Coronary artery (tissue), 2 donors: Measurements from ENCODE around the gene UBL4B.

Experiments used
- DNase-seq: peaks from one replicate; pipeline ENCODE4 v3.0.0-alpha.2; 2017; ENCODE audit warnings: low spot score
- H3K27ac ChIP-seq, 2 donors: fragments of 200-600 bp; sonication (generic); one replicate each; pipeline ENCODE4 v1.5.1; 2016 to 2019
- H3K4me3 ChIP-seq: fragments of 200-600 bp; sonication (generic); 2 replicates; pipeline ENCODE4 v1.5.1; 2016; ENCODE audit warnings: mild to moderate bottlenecking, moderate library complexity
- TF ChIP-seq, protein P1 (sequence below): fragments of 200-600 bp; sonication (generic); IDR thresholded peaks from one replicate; pipeline ENCODE4 v1.5.1; 2019; ENCODE audit warnings: antibody characterized with exemption

Gene UBL4B

DNA sequence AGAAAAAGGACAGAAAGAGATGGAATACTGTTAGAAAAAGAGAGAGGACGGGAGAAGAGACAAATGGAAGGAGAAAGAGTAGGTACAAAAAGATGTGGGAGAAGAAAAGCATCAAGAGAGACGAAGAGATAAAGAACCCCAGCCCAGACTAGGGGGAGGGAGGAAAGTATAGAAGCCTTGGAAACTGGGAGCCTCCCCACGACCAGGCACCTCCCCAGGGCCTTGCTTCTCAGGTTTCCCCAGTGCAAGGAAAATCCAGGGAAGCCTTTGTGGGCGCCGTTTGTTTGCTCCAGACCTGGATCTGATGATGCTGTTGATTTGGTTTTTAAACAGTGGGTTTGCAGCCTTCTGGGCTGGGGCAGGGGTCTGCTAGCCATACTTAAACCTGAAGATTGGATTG lies 26.6 kb upstream of the UBL4B start:
- TF ChIP-seq, protein P1, sequence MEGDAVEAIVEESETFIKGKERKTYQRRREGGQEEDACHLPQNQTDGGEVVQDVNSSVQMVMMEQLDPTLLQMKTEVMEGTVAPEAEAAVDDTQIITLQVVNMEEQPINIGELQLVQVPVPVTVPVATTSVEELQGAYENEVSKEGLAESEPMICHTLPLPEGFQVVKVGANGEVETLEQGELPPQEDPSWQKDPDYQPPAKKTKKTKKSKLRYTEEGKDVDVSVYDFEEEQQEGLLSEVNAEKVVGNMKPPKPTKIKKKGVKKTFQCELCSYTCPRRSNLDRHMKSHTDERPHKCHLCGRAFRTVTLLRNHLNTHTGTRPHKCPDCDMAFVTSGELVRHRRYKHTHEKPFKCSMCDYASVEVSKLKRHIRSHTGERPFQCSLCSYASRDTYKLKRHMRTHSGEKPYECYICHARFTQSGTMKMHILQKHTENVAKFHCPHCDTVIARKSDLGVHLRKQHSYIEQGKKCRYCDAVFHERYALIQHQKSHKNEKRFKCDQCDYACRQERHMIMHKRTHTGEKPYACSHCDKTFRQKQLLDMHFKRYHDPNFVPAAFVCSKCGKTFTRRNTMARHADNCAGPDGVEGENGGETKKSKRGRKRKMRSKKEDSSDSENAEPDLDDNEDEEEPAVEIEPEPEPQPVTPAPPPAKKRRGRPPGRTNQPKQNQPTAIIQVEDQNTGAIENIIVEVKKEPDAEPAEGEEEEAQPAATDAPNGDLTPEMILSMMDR = no peak
- Histone ChIP-seq H3K27ac (no peak overlapping the region), H3K4me3 (no peak overlapping the region)
- DNase-seq = no peak

GRCh38 chr1:110086961-110087360 lies 25.3 kb upstream of the UBL4B start:
- Histone ChIP-seq H3K4me3 (no peak overlapping the region), H3K27ac (no peak overlapping the region)
- DNase-seq = no peak
- TF ChIP-seq, protein P1 = no peak

- Histone ChIP-seq H3K27ac (no peak overlapping the region), H3K4me3 (no peak overlapping the region)
- DNase-seq = no peak
- TF ChIP-seq, protein P1 = peak; percentile 41
Observed at GRCh38 chr1:110087812-110088738, 24.2 kb upstream of the UBL4B start.

DNA sequence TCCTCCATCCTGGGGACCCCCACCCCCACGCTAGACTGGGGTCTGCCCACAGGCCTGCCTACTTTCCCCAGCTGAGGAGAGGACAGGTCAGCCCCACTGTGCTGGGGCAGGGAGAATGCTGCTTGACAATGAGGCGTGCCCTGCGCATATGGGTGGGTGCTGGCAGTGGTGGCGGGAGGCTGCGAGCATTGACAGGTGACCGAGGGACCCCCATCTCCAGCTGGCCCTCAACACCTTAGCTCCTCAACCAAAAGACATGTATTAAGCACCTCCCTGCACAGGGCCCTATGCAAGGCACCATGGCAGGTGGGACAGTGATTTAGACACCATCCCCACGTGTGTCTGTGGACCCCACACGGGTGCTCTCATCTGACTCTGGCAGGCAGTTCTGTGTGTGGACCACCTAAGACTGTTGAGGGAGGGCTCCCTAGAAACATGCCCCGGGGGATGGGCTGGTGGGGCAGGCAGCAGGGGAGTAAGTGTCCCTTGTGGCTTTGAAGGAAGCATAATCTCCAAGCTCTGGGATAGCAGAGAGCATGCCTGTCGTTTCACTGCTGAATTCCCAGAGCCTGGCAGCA lies 23.4 kb upstream of the UBL4B start:
- TF ChIP-seq, protein P1 = no peak
- no peak for DNase-seq
- Histone ChIP-seq H3K4me3 (no peak overlapping the region), H3K27ac (no peak overlapping the region)

GRCh38 chr1:110089561-110090275 lies 22.5 kb upstream of the UBL4B start:
- H3K4me3 ChIP-seq = no peak overlapping the region
- no peak for DNase-seq
- TF ChIP-seq, protein P1 = no peak
- H3K27ac ChIP-seq = no peak overlapping the region

- TF ChIP-seq, protein P1 = no peak
- DNase-seq = no peak
- Histone ChIP-seq H3K27ac (no peak overlapping the region), H3K4me3 (no peak overlapping the region)
Observed at GRCh38 chr1:110091381-110091780, 20.9 kb upstream of the UBL4B start.
